Keratinocyte (primary cell): ENCODE data around the gene PRKD2. TPM values are rescaled to one million over a fixed set of nuclear protein-coding genes. Genes with fewer than 3 reads are reported as not detected.

Experiments
- DNase-seq: peaks from one replicate; pipeline ENCODE4 v3.0.0-alpha.2; 2011; ENCODE audit warnings: low read depth, missing footprints, low spot score
- FAIRE-seq: peaks from 2 replicates; lab custom pipeline; 2011; peaks lifted over from hg19 to GRCh38; lab: Jason Lieb, UNC
- H2AFZ ChIP-seq: 2 replicates; pipeline ENCODE4 v1.6.0; 2012; ENCODE audit warnings: low read length, control low read depth, inconsistent platforms; ENCODE audit not compliant: control insufficient read depth
- H3K27ac ChIP-seq: 2 replicates; pipeline ENCODE4 v1.5.1; 2011; ENCODE audit warnings: low read length; ENCODE audit not compliant: control insufficient read depth, insufficient read depth
- H3K27me3 ChIP-seq: 3 replicates; pipeline ENCODE4 v1.6.0; 2011; ENCODE audit warnings: low read length; ENCODE audit not compliant: control insufficient read depth, insufficient read depth; ENCODE audit errors: extremely low read depth
- H3K36me3 ChIP-seq, 2 experiments: 2 replicates in 1 of 2; 3 replicates in 1 of 2; pipeline ENCODE4 v1.5.1; 2011; ENCODE audit warnings: low read length in 2 of 2, mild to moderate bottlenecking in 1 of 2; ENCODE audit not compliant: control insufficient read depth in 2 of 2, insufficient read depth in 2 of 2; ENCODE audit errors: extremely low read depth in 1 of 2
- H3K4me1 ChIP-seq: 3 replicates; pipeline ENCODE4 v1.5.1; 2011; ENCODE audit warnings: low read length; ENCODE audit not compliant: control insufficient read depth, insufficient read depth; ENCODE audit errors: extremely low read depth
- H3K4me2 ChIP-seq: 3 replicates; pipeline ENCODE4 v1.6.0; 2011; ENCODE audit warnings: low read depth, low read length; ENCODE audit not compliant: control insufficient read depth, insufficient read depth; ENCODE audit errors: extremely low read depth
- H3K4me3 ChIP-seq, 3 experiments: fragments of 200-600 bp in 1 of 3; sonication (generic) in 1 of 3; 2 replicates in 2 of 3; 3 replicates in 1 of 3; pipeline ENCODE4 v1.5.1; 2011 to 2016; ENCODE audit warnings: low read length in 3 of 3, mild to moderate bottlenecking in 3 of 3, control low read depth in 2 of 3, inconsistent platforms in 1 of 3, low read depth in 1 of 3, mixed read lengths in 1 of 3, mixed run types in 1 of 3, moderate library complexity in 1 of 3; ENCODE audit not compliant: control insufficient read depth in 2 of 3, insufficient read depth in 2 of 3; ENCODE audit errors: extremely low read depth in 1 of 3
- H3K79me2 ChIP-seq: 2 replicates; pipeline ENCODE4 v1.6.0; 2012; ENCODE audit warnings: low read length; ENCODE audit not compliant: control insufficient read depth, insufficient read depth
- H3K9ac ChIP-seq: 3 replicates; pipeline ENCODE4 v1.6.0; 2011; ENCODE audit warnings: low read length; ENCODE audit not compliant: control insufficient read depth, insufficient read depth; ENCODE audit errors: extremely low read depth
- H3K9me1 ChIP-seq: 3 replicates; pipeline ENCODE4 v1.6.0; 2011; ENCODE audit warnings: low read length; ENCODE audit not compliant: control insufficient read depth, insufficient read depth; ENCODE audit errors: extremely low read depth
- H3K9me3 ChIP-seq: 2 replicates; pipeline ENCODE4 v1.5.1; 2012; ENCODE audit warnings: low read depth, low read length; ENCODE audit not compliant: control insufficient read depth
- H4K20me1 ChIP-seq: 3 replicates; pipeline ENCODE4 v1.6.0; 2011; ENCODE audit warnings: low read length; ENCODE audit not compliant: control insufficient read depth, insufficient read depth; ENCODE audit errors: extremely low read depth
- EZH2 ChIP-seq: IDR thresholded peaks from one replicate; pipeline ENCODE4 v1.6.1; 2012; ENCODE audit warnings: inconsistent platforms, mild to moderate bottlenecking, low read length, moderate library complexity
- dilution Hi-C: fragments of 300-500 bp; cut with MboI; formaldehyde crosslinking; loops from one replicate; pipeline ENCODE4 v1.7.0; 2020; ENCODE audit warnings: low sequenced_read_pairs; ENCODE audit not compliant: extremely low pct_ligation_motif_present
- polyA minus RNA-seq, 3 experiments: library from RNA; depleted of rRNA, polyadenylated mRNA; stranded (reverse); fragments of >200 nt; gene quantifications; 1 replicate in 1 of 3; 2 replicates in 1 of 3; 3 replicates in 1 of 3; pipeline ENCODE4 v1.2.3, GENCODE V29; 2011
- polyA plus RNA-seq, 5 experiments: library from polyadenylated mRNA; depleted of rRNA in 3 of 5; stranded (reverse) in 3 of 5; stranded (forward) in 1 of 5; unstranded in 1 of 5; fragments of >200 nt; gene quantifications; 1 replicate in 1 of 5; 2 replicates in 3 of 5; 3 replicates in 1 of 5; pipeline versions ENCODE4 v1.2.1 to v1.2.3, GENCODE V29; 2011 to 2012; ENCODE audit warnings: missing spikeins in 2 of 5, low read depth in 1 of 5, low replicate concordance in 1 of 5
- TF ChIP-seq, protein P1 (sequence below), 3 experiments: IDR thresholded peaks in 1 of 3; conservative IDR thresholded peaks in 1 of 3; optimal IDR thresholded peaks in 1 of 3; 2 replicates in 2 of 3; 3 replicates in 1 of 3; pipeline versions ENCODE3 to v1.5.1; 2011; ENCODE audit warnings: low read length in 3 of 3, mild to moderate bottlenecking in 3 of 3, moderate library complexity in 2 of 3, control low read depth in 1 of 3, inconsistent platforms in 1 of 3; ENCODE audit not compliant: insufficient read depth in 2 of 3; ENCODE audit errors: extremely low read depth in 1 of 3

PRKD2 gene
- 9.9 to 29.0 TPM (median 13.4 TPM) in 3 replicates for polyA plus RNA-seq
- polyA plus RNA-seq (2011; ENCODE audit: low read depth) = 29.0 TPM
- polyA plus RNA-seq (2011; cell fraction: cytosol; rRNA removed) = 14.5 and 18.8 TPM in 2 replicates
- 35.6 and 42.7 TPM in 2 replicates for polyA plus RNA-seq (2011; cell fraction: nucleus; rRNA removed)
- polyA plus RNA-seq (2012; ENCODE audit: low replicate concordance) = 43.1 and 43.3 TPM in 2 replicates
- 20.6 to 53.9 TPM (median 27.4 TPM) in 3 replicates for polyA minus RNA-seq
- 31.3 TPM for polyA minus RNA-seq (2011; cell fraction: cytosol; rRNA and poly(A)+ RNA removed)
- polyA minus RNA-seq (2011; cell fraction: nucleus; rRNA and poly(A)+ RNA removed) = 36.9 and 42.0 TPM in 2 replicates

DNA sequence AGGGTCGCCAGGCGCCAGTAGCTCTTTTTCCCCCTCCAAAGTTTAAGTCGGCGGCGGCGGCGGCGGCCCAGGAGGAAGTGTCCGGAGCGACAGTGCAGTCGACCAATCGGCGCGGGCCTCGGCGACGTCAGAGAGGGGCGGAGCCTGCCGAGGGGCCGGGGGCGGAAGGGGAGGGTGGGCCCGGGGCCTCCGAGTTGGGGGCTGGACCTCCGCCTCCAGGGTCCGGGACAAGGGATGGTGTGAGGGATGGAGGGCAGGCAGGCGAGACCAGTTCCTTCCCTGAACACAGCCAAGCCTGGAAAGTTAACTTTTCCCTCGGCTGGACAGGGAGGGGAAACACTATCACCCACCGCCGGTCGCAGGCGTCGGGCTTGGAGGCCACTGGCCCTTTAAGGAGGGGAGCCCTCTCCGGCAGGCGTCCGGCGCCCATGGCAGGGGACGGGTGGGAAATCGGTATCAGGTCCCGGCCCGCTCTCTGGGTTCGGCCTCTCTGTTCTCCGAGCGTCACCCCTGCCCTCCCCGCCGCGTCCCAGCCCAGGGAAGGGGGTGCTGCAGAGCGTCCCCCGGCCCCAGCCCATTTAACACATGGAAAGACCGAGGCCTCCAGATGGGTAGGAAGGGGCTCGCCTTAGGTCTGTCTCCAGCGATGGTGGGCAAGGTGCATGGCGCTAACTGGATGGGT, at the start of gene PRKD2:
TSS of gene PRKD2 (minus strand) at position 81 of the 682 bp plus-strand sequence. CDS start 744 bp downstream, outside the sequence.
- Histone ChIP-seq H3K27me3 (no peaks in the 10 kb centered on the region), H3K4me1 (peaks cover 17% of the 10 kb centered on the region), H3K4me2 (peak within 1 kb of the TSS; percentile 94), H4K20me1 (peaks cover 2% of the 10 kb centered on the region), H3K36me3 (peaks cover 18 to 28% of the 10 kb centered on the region in 2 experiments), H3K9me1 (no peaks in the 10 kb centered on the region), H3K9ac (peak within 1 kb of the TSS; percentile 85), H3K9me3 (no peaks in the 10 kb centered on the region), H3K4me3 (peak within 1 kb of the TSS; percentile 86 to 96 (median 90)), H2AFZ (peak within 1 kb of the TSS; percentile 34), H3K27ac (peak within 1 kb of the TSS; percentile 92), H3K79me2 (peaks cover 26% of the 10 kb centered on the region)
- no peak for DNase-seq
- TF ChIP-seq, protein P1, sequence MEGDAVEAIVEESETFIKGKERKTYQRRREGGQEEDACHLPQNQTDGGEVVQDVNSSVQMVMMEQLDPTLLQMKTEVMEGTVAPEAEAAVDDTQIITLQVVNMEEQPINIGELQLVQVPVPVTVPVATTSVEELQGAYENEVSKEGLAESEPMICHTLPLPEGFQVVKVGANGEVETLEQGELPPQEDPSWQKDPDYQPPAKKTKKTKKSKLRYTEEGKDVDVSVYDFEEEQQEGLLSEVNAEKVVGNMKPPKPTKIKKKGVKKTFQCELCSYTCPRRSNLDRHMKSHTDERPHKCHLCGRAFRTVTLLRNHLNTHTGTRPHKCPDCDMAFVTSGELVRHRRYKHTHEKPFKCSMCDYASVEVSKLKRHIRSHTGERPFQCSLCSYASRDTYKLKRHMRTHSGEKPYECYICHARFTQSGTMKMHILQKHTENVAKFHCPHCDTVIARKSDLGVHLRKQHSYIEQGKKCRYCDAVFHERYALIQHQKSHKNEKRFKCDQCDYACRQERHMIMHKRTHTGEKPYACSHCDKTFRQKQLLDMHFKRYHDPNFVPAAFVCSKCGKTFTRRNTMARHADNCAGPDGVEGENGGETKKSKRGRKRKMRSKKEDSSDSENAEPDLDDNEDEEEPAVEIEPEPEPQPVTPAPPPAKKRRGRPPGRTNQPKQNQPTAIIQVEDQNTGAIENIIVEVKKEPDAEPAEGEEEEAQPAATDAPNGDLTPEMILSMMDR (optimal IDR thresholded peaks at IDR 0.05 in 1 of 3, IDR thresholded peaks at IDR 0.05 in 1 of 3, conservative IDR thresholded peaks at IDR 0.05 in 1 of 3; ENCODE audit: extremely low read depth in 1 of 3, insufficient read depth in 2 of 3, low read length in 3 of 3) = no peak
- TF ChIP-seq EZH2 = no peak
- dilution Hi-C loops = no loop called here
- FAIRE-seq = no peak

DNA sequence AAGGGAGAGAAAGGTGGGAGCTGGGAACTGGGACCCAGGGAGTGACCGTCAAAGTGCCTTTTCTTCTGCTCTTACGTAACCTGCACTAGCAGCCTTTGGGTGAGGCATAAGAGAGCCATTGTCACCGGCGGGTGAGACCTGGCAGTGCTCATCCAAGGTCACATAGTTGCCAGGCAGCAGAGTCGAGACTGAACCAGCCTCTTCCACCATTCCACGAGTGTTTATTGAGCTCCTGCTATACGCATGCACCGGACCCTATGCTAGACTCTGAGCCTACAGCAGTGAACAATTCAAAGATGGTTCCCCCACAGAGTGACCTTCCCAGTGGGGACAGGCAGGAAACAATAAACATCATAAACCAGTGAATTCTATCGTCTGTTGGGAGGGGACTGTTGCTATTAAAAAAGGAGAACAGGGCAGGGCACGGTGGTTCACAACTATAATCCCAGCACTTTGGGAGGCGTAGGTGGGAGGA, 47.9 kb upstream of the PRKD2 start:
- peaks cover 22% of the 10 kb centered on the region for H3K4me1 ChIP-seq
- TF ChIP-seq EZH2 = no peak
- TF ChIP-seq, protein P1 (optimal IDR thresholded peaks at IDR 0.05 in 1 of 3, IDR thresholded peaks at IDR 0.05 in 1 of 3, conservative IDR thresholded peaks at IDR 0.05 in 1 of 3; ENCODE audit: extremely low read depth in 1 of 3, insufficient read depth in 2 of 3, low read length in 3 of 3) = no peak
- no peaks in the 10 kb centered on the region for H3K9me1 ChIP-seq
- no peak overlapping the region for H3K4me2 ChIP-seq
- no peak overlapping the region for H3K4me3 ChIP-seq
- no peak overlapping the region for H3K27ac ChIP-seq
- H4K20me1 ChIP-seq = no peaks in the 10 kb centered on the region
- no peak overlapping the region for H3K9ac ChIP-seq
- H3K9me3 ChIP-seq = no peaks in the 10 kb centered on the region
- no peaks in the 10 kb centered on the region for H3K79me2 ChIP-seq
- no peaks in the 10 kb centered on the region for H3K27me3 ChIP-seq
- no peaks in the 10 kb centered on the region for H3K36me3 ChIP-seq
- dilution Hi-C loops = no loop called here
- H2AFZ ChIP-seq = no peak overlapping the region
- FAIRE-seq (no peak), DNase-seq (no peak)
